Right lobe of liver (tissue), 6 donors: Measurements from ENCODE around the gene TDRD12. TPM values are rescaled to one million over a fixed set of nuclear protein-coding genes. Genes with fewer than 3 reads are reported as not detected.
A peak's percentile ranks its signal among the peaks of the same experiment; 100 is the strongest.

ENCODE experiments used
- ATAC-seq, 4 donors: fragments of 200-7000 bp; cut with Tn5 transposase; one replicate each; pipeline ENCODE4 v1.9.1; 2020; ENCODE audit warnings: mild to moderate bottlenecking in 4 of 4, moderate library complexity in 4 of 4
- DNase-seq, 3 donors: peaks; one replicate each; pipeline ENCODE4 v3.0.0-alpha.2; 2020
- H3K27ac ChIP-seq, 3 donors: fragments of 200-600 bp; one replicate each; pipeline ENCODE4 v1.8.0; 2022
- H3K27me3 ChIP-seq, 2 donors: fragments of 200-600 bp; one replicate each; pipeline ENCODE4 v1.8.0; 2022
- H3K36me3 ChIP-seq, 4 donors: fragments of 200-600 bp; sonication (generic) in 1 of 4; one replicate each; pipeline versions ENCODE4 v1.5.1 to v1.8.0; 2017 to 2022; ENCODE audit warnings: control low read depth in 1 of 4
- H3K4me1 ChIP-seq, 4 donors: fragments of 200-600 bp; sonication (generic) in 1 of 4; one replicate each; pipeline versions ENCODE4 v1.5.1 to v1.8.0; 2017 to 2022; ENCODE audit warnings: control low read depth in 1 of 4
- H3K4me3 ChIP-seq, 3 donors: fragments of 200-600 bp; one replicate each; pipeline ENCODE4 v1.8.0; 2022
- H3K9me3 ChIP-seq, 4 donors: fragments of 200-600 bp; sonication (generic) in 1 of 4; one replicate each; pipeline versions ENCODE4 v1.5.1 to v1.8.0; 2017 to 2022; ENCODE audit warnings: control low read depth in 1 of 4
- CTCF ChIP-seq, 4 donors: fragments of 200-600 bp in 3 of 4; fragments of 450-650 bp in 1 of 4; IDR thresholded peaks; one replicate each; pipeline versions ENCODE4 v1.5.1 to v1.8.0; 2016 to 2022; ENCODE audit warnings: antibody characterized with exemption in 4 of 4, mild to moderate bottlenecking in 2 of 4
- POLR2A ChIP-seq: fragments of 450-650 bp; IDR thresholded peaks from one replicate; pipeline ENCODE4 v1.6.1; 2017; ENCODE audit warnings: antibody characterized with exemption, mild to moderate bottlenecking
- WGBS: methylation state at CpG from one replicate; pipeline ENCODE4 v1.1.6; 2018; ENCODE audit warnings: low coverage, low lambda C conversion rate; ENCODE audit not compliant: insufficient coverage; ENCODE audit errors: missing lambda C conversion rate; 5-methylcytosine and 5-hydroxymethylcytosine counted together
- intact Hi-C, 2 donors: fragments of 100-400 bp; cut with DNase I; formaldehyde crosslinking; loops; one replicate each; pipeline versions ENCODE4 v1.11.2 to v1.14.1; 2022
- total RNA-seq, 6 experiments: library from RNA; depleted of rRNA in 2 of 6; stranded (reverse); fragments of >200 nt in 2 of 6; fragmentation: NEBNext Ultra II Directional in 3 of 6; extraction: Animal tissue kit (Norgen Biotek cat#: 25700) in 3 of 6; gene quantifications; one replicate each; pipeline versions ENCODE4 v1.1.0 to v1.2.4, GENCODE V29; 2016 to 2023
- donor health status: DM: no; HTN: yes; CAD: no.
- donor health status: DM: no; HTN: no; CAD: no.
- donor health status: DM: no; HTN: no; CAD: no.
- donor health status: DM: no; HTN: yes; CAD: no.
- donor health status: DM: no; HTN: yes; CAD: no.

Gene TDRD12
- total RNA-seq, 6 experiments from 2014 or later, result 0.17 TPM; not detected in 5

- no peaks in the 10 kb centered on the region for H3K27me3 ChIP-seq
- intact Hi-C loops, result no loop called here
- DNase-seq, result peak in 1 of 3 donors; percentile 31
- H3K9me3 ChIP-seq, result no peaks in the 10 kb centered on the region
- H3K27ac ChIP-seq, result no peak overlapping the region
- ATAC-seq, result no peak
- no peaks in the 10 kb centered on the region for H3K4me1 ChIP-seq
- H3K4me3 ChIP-seq, result no peak overlapping the region
- no peak for TF ChIP-seq POLR2A
- TF ChIP-seq CTCF (IDR thresholded peaks at IDR 0.05), result no peak
- peaks cover 0 to 16% (median 4%) of the 10 kb centered on the region in 4 donors for H3K36me3 ChIP-seq
- 91% methylated on average over 11 of the region's 13 CpGs for WGBS
These were observed 138.6 kb downstream of the TDRD12 start for GRCh38 chr19:32858155-32858554.

GRCh38 chr19:32858559-32858958 lies 139.0 kb downstream of the TDRD12 start:
- no peaks in the 10 kb centered on the region for H3K9me3 ChIP-seq
- ATAC-seq (no peak), DNase-seq (peak in 1 of 3 donors; percentile 12)
- no peak overlapping the region for H3K4me3 ChIP-seq
- no peaks in the 10 kb centered on the region for H3K4me1 ChIP-seq
- no peak for TF ChIP-seq POLR2A
- no peak for TF ChIP-seq CTCF (IDR thresholded peaks at IDR 0.05)
- peaks cover 0 to 17% (median 4%) of the 10 kb centered on the region in 4 donors for H3K36me3 ChIP-seq
- intact Hi-C loops, result no loop called here
- 95% methylated on average over 6 of the region's 10 CpGs for WGBS
- H3K27me3 ChIP-seq, result no peaks in the 10 kb centered on the region
- no peak overlapping the region for H3K27ac ChIP-seq

- intact Hi-C loops, result no loop called here
- TF ChIP-seq CTCF (IDR thresholded peaks at IDR 0.05), result no peak
- no peak for TF ChIP-seq POLR2A
- peak in 1 of 3 donors; percentile 46 for DNase-seq
- H3K4me1 ChIP-seq, result no peaks in the 10 kb centered on the region
- WGBS, result 98% methylated on average over 12 of the region's 19 CpGs
- peaks cover 0 to 27% (median 4%) of the 10 kb centered on the region in 4 donors for H3K36me3 ChIP-seq
- no peaks in the 10 kb centered on the region for H3K27me3 ChIP-seq
- no peak overlapping the region for H3K4me3 ChIP-seq
- H3K9me3 ChIP-seq, result no peaks in the 10 kb centered on the region
- H3K27ac ChIP-seq, result no peak overlapping the region
- ATAC-seq, result no peak
These were observed 140.0 kb downstream of the TDRD12 start for GRCh38 chr19:32859591-32859990.

- DNase-seq, result no peak
- 100% methylated on average over 2 of the region's 3 CpGs for WGBS
- H3K36me3 ChIP-seq, result peaks cover 0 to 27% (median 4%) of the 10 kb centered on the region in 4 donors
These were observed 142.0 kb downstream of the TDRD12 start for GRCh38 chr19:32861596-32861995.

More at GRCh38 chr19:32861596-32861995, 142.0 kb downstream of the TDRD12 start:
- H3K9me3 ChIP-seq, result no peaks in the 10 kb centered on the region
- no peaks in the 10 kb centered on the region for H3K27me3 ChIP-seq
- no peak for ATAC-seq
- H3K4me3 ChIP-seq, result no peak overlapping the region
- TF ChIP-seq POLR2A (no peak), CTCF (IDR thresholded peaks at IDR 0.05) (no peak)
- intact Hi-C loops, result no loop called here
- H3K4me1 ChIP-seq, result no peaks in the 10 kb centered on the region
- no peak overlapping the region for H3K27ac ChIP-seq
